ENCODE measurements around the gene SLCO4A1. TPM values are rescaled to one million over a fixed set of nuclear protein-coding genes. Genes with fewer than 3 reads are reported as not detected.

The SLCO4A1 gene
- total and polyA plus RNA-seq, 4 donors: 4.7 to 152 (median 42.5) TPM

DNA sequence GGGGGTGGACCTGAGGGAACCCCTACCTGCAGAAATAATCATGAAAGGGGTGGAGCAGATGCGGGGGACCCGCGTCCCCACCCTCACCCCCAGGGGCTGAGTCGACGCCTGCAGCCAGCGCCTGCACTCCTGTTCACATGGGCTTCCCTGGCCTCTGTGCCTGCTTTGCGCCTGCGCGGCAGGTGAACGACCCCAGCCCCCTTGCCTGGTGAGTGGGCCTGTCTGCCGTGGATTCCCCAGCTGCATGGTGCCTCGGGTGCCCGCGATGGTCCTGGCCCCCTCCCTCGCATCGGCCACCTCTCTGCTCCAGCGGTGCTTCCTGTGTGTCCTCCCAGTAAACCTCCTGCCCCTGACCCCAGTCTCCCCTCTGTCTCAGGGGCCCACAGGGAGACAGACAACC is 47.6 kb downstream of the SLCO4A1 start:
- peaks cover 0 to 2% (median 0%) of the 10 kb centered on the region in 4 donors for H3K36me3 ChIP-seq (ENCODE audit: control insufficient read depth in 4 of 4, insufficient read depth in 4 of 4, low read length in 4 of 4)
- WGBS, 2 donors: 84 to 92% methylated on average over 17 of the region's 17 CpGs
- H3K4me1 ChIP-seq (ENCODE audit: control insufficient read depth in 5 of 5, insufficient read depth in 5 of 5, low read length in 5 of 5): no peaks in the 10 kb centered on the region
- DNase-seq (no peak), ATAC-seq (ENCODE audit: insufficient read depth, low FRiP score) (no peak)
- H3K9me3 ChIP-seq (ENCODE audit: control insufficient read depth in 4 of 4, insufficient read depth in 3 of 4, low read length in 3 of 4): peaks cover 0 to under 1% (median 0%) of the 10 kb centered on the region in 4 donors
- H3K4me3 ChIP-seq: no peak overlapping the region
- H3K9ac ChIP-seq (ENCODE audit: insufficient read depth in 1 of 2, low read length in 2 of 2): no peak overlapping the region
- H3K27me3 ChIP-seq (ENCODE audit: control insufficient read depth in 3 of 3, insufficient read depth in 3 of 3, low read length in 2 of 3): peaks cover 7 to 8% (median 8%) of the 10 kb centered on the region in 3 donors
- H3K27ac ChIP-seq (ENCODE audit: low read depth in 1 of 2, low read length in 1 of 2): no peak overlapping the region
- TF ChIP-seq, protein P1, sequence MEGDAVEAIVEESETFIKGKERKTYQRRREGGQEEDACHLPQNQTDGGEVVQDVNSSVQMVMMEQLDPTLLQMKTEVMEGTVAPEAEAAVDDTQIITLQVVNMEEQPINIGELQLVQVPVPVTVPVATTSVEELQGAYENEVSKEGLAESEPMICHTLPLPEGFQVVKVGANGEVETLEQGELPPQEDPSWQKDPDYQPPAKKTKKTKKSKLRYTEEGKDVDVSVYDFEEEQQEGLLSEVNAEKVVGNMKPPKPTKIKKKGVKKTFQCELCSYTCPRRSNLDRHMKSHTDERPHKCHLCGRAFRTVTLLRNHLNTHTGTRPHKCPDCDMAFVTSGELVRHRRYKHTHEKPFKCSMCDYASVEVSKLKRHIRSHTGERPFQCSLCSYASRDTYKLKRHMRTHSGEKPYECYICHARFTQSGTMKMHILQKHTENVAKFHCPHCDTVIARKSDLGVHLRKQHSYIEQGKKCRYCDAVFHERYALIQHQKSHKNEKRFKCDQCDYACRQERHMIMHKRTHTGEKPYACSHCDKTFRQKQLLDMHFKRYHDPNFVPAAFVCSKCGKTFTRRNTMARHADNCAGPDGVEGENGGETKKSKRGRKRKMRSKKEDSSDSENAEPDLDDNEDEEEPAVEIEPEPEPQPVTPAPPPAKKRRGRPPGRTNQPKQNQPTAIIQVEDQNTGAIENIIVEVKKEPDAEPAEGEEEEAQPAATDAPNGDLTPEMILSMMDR (IDR thresholded peaks at IDR 0.05; ENCODE audit: control extremely low read depth, extremely low read depth): no peak

DNA sequence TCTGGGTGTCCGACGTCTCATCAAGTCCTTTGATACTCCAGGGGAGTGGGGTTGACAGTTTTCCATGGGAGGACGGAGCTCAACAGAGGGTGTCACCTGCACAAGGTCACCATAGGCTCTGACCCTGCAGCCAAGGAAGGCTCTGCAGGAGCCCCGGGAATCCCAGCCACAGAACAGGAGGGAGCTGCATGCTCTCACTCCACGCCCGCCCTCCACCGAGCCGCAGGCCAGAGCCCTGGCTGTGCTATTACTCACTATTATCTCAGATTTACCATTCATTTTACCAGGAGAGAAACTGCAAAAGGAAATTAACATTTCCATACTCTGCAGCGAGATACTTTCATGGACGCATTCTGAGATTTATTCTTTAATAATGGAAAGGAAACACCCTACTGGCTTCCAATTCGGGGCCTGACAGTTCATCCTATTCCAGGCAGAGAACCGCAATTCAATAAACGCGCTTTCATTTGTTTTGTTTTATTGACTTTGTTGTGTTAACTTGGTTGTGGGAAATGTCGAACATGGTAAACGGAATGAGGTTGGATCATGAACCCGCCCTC is 48.0 kb downstream of the SLCO4A1 start:
- Histone ChIP-seq H3K9ac (ENCODE audit: insufficient read depth in 1 of 2, low read length in 2 of 2) (no peak overlapping the region), H3K4me3 (no peak overlapping the region), H3K27ac (ENCODE audit: low read depth in 1 of 2, low read length in 1 of 2) (no peak overlapping the region), H3K4me1 (ENCODE audit: control insufficient read depth in 5 of 5, insufficient read depth in 5 of 5, low read length in 5 of 5) (no peaks in the 10 kb centered on the region), H3K36me3 (ENCODE audit: control insufficient read depth in 4 of 4, insufficient read depth in 4 of 4, low read length in 4 of 4) (peaks cover 0 to 2% (median 0%) of the 10 kb centered on the region in 4 donors), H3K9me3 (ENCODE audit: control insufficient read depth in 4 of 4, insufficient read depth in 3 of 4, low read length in 3 of 4) (peaks cover 0 to 2% (median 0%) of the 10 kb centered on the region in 4 donors), H3K27me3 (ENCODE audit: control insufficient read depth in 3 of 3, insufficient read depth in 3 of 3, low read length in 2 of 3) (peaks cover 7 to 8% (median 7%) of the 10 kb centered on the region in 3 donors)
- WGBS, 2 donors: 85 to 93% methylated on average over 17 of the region's 17 CpGs
- TF ChIP-seq, protein P1 (IDR thresholded peaks at IDR 0.05; ENCODE audit: control extremely low read depth, extremely low read depth): no peak
- DNase-seq: no peak
- no peak for ATAC-seq (ENCODE audit: insufficient read depth, low FRiP score)

DNA sequence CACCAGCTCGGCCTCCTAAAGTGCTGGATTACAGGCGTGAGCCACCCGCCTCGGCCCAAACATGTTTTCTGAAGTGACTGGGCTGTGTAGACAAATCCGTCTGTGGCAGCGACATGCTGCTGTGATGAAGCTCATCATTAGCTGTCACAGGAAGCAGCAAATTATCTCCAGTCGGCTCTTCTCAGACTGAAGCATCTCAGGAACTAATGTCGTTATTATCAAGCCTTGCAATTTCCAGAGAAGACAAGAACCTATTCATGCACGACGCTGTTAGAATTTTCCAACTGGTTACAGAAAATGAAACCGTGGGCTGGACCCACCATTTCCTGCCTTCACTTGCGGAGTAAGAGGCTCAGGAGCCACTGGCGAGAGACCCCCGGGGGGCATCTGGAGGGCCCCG is 49.2 kb downstream of the SLCO4A1 start:
- Histone ChIP-seq H3K9ac (ENCODE audit: insufficient read depth in 1 of 2, low read length in 2 of 2) (no peak overlapping the region), H3K27ac (ENCODE audit: low read depth in 1 of 2, low read length in 1 of 2) (no peak overlapping the region), H3K27me3 (ENCODE audit: control insufficient read depth in 3 of 3, insufficient read depth in 3 of 3, low read length in 2 of 3) (peaks cover 0 to 12% (median 0%) of the 10 kb centered on the region in 3 donors), H3K36me3 (ENCODE audit: control insufficient read depth in 4 of 4, insufficient read depth in 4 of 4, low read length in 4 of 4) (peaks cover 0 to 2% (median 0%) of the 10 kb centered on the region in 4 donors), H3K9me3 (ENCODE audit: control insufficient read depth in 4 of 4, insufficient read depth in 3 of 4, low read length in 3 of 4) (peaks cover 0 to 2% (median 0%) of the 10 kb centered on the region in 4 donors), H3K4me3 (no peak overlapping the region), H3K4me1 (ENCODE audit: control insufficient read depth in 5 of 5, insufficient read depth in 5 of 5, low read length in 5 of 5) (no peaks in the 10 kb centered on the region)
- TF ChIP-seq, protein P1 (IDR thresholded peaks at IDR 0.05; ENCODE audit: control extremely low read depth, extremely low read depth): no peak
- ATAC-seq (ENCODE audit: insufficient read depth, low FRiP score) (no peak), DNase-seq (no peak)
- 76 to 82% methylated on average over 15 of the region's 15 CpGs for WGBS, 2 donors
